ENCODE data around the gene RPRD2. TPM values are rescaled to one million over a fixed set of nuclear protein-coding genes. Genes with fewer than 3 reads are reported as not detected.
A peak's percentile ranks its signal among the peaks of the same experiment; 100 is the strongest.
"Not testable (repeated sequence)": the region's sequence is repeated elsewhere in the genome, so short reads cannot be mapped to it uniquely, and the experiment has no call there.

RPRD2 gene
- total RNA-seq, 2 donors from 2014 or later, result 23.1 to 26.0 TPM

DNA sequence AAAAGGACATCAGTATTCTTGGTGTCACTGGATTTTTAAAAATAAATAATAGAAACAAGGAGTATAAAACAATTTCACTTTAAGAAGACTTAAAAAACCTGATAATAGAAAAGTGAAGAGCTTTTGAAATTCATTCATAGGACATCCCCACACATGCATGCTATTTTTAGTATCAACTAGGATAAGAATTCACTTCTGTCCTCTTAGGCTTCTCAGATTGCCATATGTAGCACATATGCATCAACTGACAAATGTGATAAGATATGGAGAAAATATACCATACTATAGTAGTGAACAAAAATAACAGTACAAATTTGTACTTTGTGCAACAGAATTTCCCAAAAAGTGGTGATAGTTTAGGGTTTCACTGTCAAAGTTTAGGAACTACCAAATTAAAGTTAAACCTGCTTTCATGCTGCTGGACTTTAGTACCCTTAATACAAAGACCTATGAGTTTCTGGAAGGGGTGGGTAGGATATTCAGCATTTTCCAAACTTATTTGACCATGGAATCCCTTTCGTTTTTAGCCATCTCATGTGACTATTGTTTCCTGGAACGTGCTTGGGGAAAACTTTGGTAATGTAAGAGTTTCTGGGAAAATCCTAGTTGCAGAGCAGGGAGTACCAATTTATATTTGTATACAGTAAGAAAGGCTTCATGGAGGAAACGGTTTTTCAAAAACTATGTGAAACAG lies 19.8 kb downstream of the RPRD2 start:
- Mint-ChIP-seq H3K9me3 (peaks cover 0 to 5% of the 10 kb centered on the region in 2 donors), H3K27ac (no peak overlapping the region), H3K36me3 (peaks cover 0 to 6% of the 10 kb centered on the region in 2 donors)
- DNase-seq (ENCODE audit: low spot score in 2 of 2), result no peak
- ATAC-seq, result no peak

DNA sequence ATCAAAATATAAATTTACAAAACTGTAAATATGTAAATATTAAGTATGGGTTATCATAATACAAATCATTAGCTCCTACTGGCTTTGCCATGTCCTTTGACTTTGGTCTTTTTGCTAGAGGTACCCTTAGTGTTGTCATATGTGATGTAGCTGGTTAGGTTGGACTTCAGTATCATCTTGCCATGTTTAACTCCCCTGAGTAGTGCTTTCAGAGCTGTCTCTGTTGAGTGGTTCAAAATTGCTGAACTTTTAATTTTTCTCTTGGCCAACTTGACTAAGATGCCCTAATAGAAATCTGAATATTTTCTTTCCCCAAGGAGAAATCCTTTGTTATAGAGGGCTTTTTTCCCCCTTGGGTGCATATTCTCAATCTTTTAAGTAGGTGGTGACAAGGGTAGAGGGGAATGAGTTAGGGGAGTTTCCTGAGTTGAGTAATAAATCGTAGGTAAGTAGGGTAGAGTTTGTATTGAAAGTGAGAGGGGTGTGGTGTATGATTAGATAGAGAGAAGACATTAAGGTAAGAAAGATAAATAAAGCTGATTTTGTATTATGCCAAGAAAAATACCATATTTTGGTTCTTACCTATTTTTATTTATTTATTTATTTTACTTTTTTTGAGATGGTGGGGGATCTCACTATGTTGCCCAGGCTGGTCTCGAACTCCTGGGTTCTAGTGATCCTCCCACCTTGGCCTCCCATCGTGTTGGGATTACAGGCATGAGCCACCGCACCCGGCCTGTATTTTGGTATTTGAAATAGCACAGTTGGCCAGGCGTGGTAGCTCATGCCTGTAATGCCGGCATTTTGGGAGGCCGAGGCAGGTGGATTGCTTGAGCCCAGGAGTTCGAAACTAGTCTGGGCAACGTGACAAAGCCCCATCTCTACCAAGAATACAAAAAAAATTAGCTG lies 21.8 kb downstream of the RPRD2 start:
- Mint-ChIP-seq H3K36me3 (peaks cover 0 to 6% of the 10 kb centered on the region in 2 donors), H3K9me3 (peaks cover 0 to 5% of the 10 kb centered on the region in 2 donors), H3K27ac (peak overlapping the region in 1 of 2 donors; percentile 44)
- DNase-seq (ENCODE audit: low spot score in 2 of 2), result no peak
- peak; percentile 81 to 83 for ATAC-seq

GRCh38 chr1:150386592-150386991 lies 22.6 kb downstream of the RPRD2 start:
- Mint-ChIP-seq H3K27ac (no peak overlapping the region), H3K9me3 (peaks cover 0 to 5% of the 10 kb centered on the region in 2 donors), H3K36me3 (peaks cover 0 to 6% of the 10 kb centered on the region in 2 donors)
- ATAC-seq, result no peak
- DNase-seq (ENCODE audit: low spot score in 2 of 2), result no peak

GRCh38 chr1:150387200-150387599 lies 23.3 kb downstream of the RPRD2 start:
- ATAC-seq (no peak), DNase-seq (ENCODE audit: low spot score in 2 of 2) (no peak)
- peaks cover 0 to 5% of the 10 kb centered on the region in 2 donors for H3K9me3 Mint-ChIP-seq
- H3K27ac Mint-ChIP-seq, result peak overlapping the region in 1 of 2 donors; percentile 40
- peaks cover 0 to 6% of the 10 kb centered on the region in 2 donors for H3K36me3 Mint-ChIP-seq

DNA sequence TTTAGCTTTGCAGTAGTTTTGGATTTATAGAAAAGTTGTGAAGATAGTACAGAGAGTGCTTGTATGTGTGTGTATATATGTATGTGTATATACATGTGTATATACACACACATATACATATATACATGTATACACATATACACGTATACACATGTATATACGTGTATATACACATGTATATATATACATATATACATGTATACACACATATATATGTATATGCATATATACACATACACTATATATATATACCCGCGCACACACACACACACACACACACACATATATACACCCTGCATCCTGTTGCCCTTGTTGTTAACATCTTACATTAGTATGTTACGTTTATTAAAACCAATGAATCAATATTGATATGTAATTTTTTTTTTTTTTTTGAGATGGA lies 24.3 kb downstream of the RPRD2 start:
- Mint-ChIP-seq H3K9me3 (peaks cover 0 to 5% of the 10 kb centered on the region in 2 donors), H3K36me3 (peaks cover 0 to 6% of the 10 kb centered on the region in 2 donors), H3K27ac (no peak overlapping the region)
- DNase-seq (ENCODE audit: low spot score in 2 of 2), result no peak
- ATAC-seq, result no peak

DNA sequence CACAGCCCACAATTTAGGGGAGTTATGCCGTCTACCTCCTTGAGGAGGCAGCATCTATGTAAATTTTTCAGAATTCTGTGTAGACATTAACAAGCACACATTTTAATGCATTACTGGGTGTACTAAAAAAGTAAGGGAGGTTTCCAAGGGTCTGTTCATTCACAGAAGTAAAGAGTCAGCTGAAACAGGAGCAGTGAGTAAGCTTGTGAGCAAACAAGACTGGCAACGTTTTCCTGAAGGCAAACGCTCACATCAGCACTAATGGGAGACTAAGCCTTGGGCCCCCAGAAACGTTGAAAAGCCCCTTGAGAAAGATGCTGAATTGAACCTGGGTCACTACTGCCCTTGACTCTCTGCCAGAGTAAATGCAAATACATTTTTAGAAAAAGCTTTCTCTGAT lies 25.7 kb downstream of the RPRD2 start:
- no peak for ATAC-seq
- Mint-ChIP-seq H3K9me3 (no peaks in the 10 kb centered on the region), H3K36me3 (no peaks in the 10 kb centered on the region), H3K27ac (peak overlapping the region in 1 of 2 donors; percentile 44)
- DNase-seq (ENCODE audit: low spot score in 2 of 2), result no peak

DNA sequence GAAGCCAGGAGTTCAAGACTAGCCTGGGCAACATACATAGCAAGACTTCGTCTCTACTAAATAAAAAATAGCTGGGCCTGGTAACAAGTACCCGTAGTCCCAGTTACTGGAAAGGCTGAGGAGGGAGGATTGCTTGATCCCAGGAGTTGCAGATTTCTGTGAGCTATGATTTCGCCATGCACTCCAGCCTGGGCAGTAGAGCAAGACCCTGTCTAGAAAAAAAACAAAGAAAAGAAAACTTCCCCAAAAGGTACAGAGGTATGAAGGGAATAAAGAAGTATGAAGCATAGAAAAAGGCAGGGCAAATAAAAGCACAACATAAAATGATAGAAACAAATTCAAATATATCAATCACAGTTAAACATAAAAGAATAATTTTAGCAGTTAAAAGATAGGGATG lies 28.7 kb downstream of the RPRD2 start:
- ATAC-seq, result no peak
- Mint-ChIP-seq H3K27ac (peak overlapping the region in 1 of 2 donors; percentile 51), H3K9me3 (no peaks in the 10 kb centered on the region), H3K36me3 (peaks cover 0 to 10% of the 10 kb centered on the region in 2 donors)
- no peak for DNase-seq (ENCODE audit: low spot score in 2 of 2)

- not testable (repeated sequence) for ATAC-seq; DNase-seq (ENCODE audit: low spot score in 2 of 2); H3K9me3 Mint-ChIP-seq; H3K27ac Mint-ChIP-seq
- peaks cover 0 to 17% of the 10 kb centered on the region in 2 donors for H3K36me3 Mint-ChIP-seq
Measured at GRCh38 chr1:150395115-150395514, 31.2 kb downstream of the RPRD2 start.

DNA sequence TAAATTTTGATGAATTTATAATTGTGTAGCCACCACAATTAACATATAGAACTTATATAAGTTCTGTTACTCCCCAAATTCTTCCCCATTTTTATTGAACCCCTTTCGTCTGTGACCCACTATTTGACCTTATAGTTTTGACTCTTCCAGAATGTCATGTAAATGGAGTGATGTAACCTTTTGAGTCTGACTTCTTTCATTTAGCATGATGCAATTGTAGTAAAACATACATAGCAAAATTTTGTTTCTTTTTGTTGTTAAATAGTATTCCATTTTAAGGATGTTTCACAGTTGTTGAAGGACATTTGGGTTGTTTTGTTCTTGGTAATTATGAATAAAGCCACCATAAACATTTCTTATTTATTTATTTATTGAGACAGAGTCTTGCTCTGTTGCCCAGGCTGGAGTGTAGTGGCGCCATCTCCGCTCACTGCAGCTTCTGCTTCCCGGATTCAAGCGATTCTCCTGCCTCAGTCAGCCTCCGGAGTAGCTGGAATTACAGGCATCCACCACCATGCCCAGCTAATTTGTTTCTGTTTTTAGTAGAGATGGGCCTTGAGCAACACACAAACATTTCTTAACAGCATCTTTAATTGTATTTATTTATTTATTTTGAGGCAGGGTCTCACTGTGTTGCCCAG lies 33.6 kb downstream of the RPRD2 start:
- Mint-ChIP-seq H3K36me3 (peaks cover 0 to 21% of the 10 kb centered on the region in 2 donors), H3K9me3 (peaks cover 0 to 5% of the 10 kb centered on the region in 2 donors), H3K27ac (no peak overlapping the region)
- ATAC-seq, result no peak
- DNase-seq (ENCODE audit: low spot score in 2 of 2), result no peak

- DNase-seq (ENCODE audit: low spot score in 2 of 2), result no peak
- peaks cover 0 to 10% of the 10 kb centered on the region in 2 donors for H3K36me3 Mint-ChIP-seq
- H3K27ac Mint-ChIP-seq, result no peak overlapping the region
- no peak for ATAC-seq
- peaks cover 0 to 5% of the 10 kb centered on the region in 2 donors for H3K9me3 Mint-ChIP-seq
Measured at GRCh38 chr1:150404465-150404864, 40.5 kb downstream of the RPRD2 start.

GRCh38 chr1:150405660-150406059 lies 41.7 kb downstream of the RPRD2 start:
- ATAC-seq (no peak), DNase-seq (ENCODE audit: low spot score in 2 of 2) (no peak)
- Mint-ChIP-seq H3K9me3 (no peaks in the 10 kb centered on the region), H3K27ac (no peak overlapping the region), H3K36me3 (no peaks in the 10 kb centered on the region)

DNA sequence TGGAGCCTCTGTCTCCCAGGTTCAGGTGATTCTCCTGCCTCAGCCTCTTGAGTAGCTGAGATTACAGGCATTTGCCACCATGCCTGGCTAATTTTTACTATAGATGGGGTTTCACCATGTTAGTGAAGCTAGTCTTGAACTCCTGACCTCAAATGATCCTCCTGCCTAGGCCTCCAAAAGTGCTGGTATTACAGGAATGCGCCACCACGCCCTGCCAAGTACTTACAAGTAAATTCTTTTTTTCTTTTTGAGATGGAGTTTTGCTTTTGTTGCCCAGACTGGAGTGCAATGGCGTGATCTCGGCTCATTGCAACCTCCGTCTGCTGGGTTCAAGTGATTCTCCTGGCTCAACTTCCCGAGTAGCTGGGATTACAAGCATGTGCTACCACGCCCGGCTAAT lies 42.5 kb downstream of the RPRD2 start:
- no peaks in the 10 kb centered on the region for H3K36me3 Mint-ChIP-seq
- no peak for DNase-seq (ENCODE audit: low spot score in 2 of 2)
- no peak overlapping the region for H3K27ac Mint-ChIP-seq
- no peak for ATAC-seq
- no peaks in the 10 kb centered on the region for H3K9me3 Mint-ChIP-seq

DNA sequence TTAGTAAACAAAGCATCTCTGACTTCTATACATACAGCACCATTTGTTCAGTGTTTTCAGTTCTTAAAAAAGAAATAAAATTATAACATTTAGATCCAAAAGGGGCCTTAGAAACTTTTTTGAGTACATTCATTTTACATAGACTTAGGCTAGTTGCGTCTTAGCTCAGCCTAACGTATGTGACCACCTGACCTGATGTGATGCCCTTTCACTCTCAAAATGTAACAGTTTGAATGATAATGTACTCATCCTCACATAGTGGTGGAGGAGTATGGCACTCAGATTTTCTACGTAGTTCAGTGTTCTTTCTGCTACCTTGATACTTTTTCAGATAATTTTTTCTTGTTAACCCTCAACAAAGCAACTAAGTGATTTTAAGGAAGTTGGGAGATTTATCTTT lies 43.4 kb downstream of the RPRD2 start:
- ATAC-seq, result no peak
- DNase-seq (ENCODE audit: low spot score in 2 of 2), result no peak
- Mint-ChIP-seq H3K27ac (peak overlapping the region in 1 of 2 donors; percentile 14), H3K9me3 (no peaks in the 10 kb centered on the region), H3K36me3 (no peaks in the 10 kb centered on the region)

GRCh38 chr1:150408800-150409199 lies 44.9 kb downstream of the RPRD2 start:
- ATAC-seq, result no peak
- no peak overlapping the region for H3K27ac Mint-ChIP-seq
- no peak for DNase-seq (ENCODE audit: low spot score in 2 of 2)
- no peaks in the 10 kb centered on the region for H3K9me3 Mint-ChIP-seq
- no peaks in the 10 kb centered on the region for H3K36me3 Mint-ChIP-seq

DNA sequence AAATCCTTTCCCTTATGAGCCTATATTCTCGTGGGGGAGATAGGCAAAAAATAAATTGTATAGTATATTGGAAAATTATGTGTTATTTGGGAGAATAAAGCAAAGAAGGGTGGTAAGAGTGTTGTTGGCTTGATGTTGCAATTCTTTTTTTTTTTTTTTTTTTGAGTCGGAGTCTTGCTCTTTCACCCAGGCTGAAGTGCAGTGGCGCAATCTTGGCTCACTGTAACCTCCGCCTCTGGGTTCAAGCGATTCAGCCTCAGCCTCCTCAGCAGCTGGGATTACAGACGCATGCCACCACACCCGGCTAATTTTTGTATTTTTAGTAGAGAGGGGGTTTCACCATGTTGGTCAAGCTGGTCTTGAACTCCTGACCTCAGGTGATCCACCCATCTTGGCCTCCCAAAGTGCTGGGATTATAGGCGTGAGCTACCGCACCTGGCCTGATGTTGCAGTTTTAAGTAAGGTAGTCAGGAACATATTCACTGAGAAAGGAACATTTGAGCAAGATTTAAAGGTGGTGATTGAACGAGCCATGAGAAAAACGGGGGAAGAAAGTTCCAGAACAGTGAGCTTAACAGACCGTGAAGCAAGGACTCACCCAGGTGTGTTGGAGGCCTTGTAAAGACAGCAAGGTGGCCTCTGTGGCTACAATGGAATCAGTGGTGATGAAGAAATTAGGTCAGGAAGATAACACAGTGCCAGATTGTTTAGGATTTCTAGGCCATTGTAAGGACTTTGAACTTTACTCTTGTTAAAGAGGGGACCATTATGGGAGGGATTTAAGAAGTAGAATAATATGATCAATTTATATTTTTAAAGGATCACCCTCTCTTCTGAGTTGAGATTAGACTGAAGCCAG lies 45.8 kb downstream of the RPRD2 start:
- Mint-ChIP-seq H3K36me3 (no peaks in the 10 kb centered on the region), H3K27ac (peak overlapping the region; percentile 55 to 57), H3K9me3 (no peaks in the 10 kb centered on the region)
- DNase-seq (ENCODE audit: low spot score in 2 of 2), result no peak
- ATAC-seq, result no peak

DNA sequence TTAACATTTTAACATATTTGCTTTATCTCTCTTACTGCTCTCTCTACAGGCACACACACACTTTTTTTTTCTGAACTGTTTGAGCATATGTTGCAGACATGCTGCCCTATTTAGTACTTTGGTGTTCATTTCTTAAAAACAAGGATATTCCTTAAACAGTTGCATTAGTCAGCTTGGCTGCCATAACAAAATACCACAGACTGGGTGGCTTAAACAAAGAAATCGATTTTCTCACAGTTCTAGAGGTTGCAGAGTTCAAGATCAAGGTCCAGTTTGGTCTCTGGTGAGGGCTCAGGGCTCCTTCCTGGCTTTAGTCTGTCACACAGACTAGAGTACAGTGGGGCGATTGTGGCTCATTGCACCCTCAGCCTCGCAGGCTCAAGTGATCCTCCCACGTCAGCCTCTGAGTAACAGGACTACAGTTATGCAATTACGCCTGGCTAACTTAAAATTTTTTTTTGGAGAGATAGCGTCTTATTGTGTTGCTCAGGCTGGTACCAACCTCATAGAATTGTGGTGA lies 46.7 kb downstream of the RPRD2 start:
- Mint-ChIP-seq H3K27ac (no peak overlapping the region), H3K36me3 (no peaks in the 10 kb centered on the region), H3K9me3 (no peaks in the 10 kb centered on the region)
- no peak for DNase-seq (ENCODE audit: low spot score in 2 of 2)
- ATAC-seq, result no peak
